ENCODE measurements around the gene GIMAP4. TPM values are rescaled to one million over a fixed set of nuclear protein-coding genes. Genes with fewer than 3 reads are reported as not detected.

GIMAP4 gene
- total RNA-seq, result 0.13 and 0.81 TPM in 2 replicates

GRCh38 chr7:150567169-150567568 lies at the start of gene GIMAP4:
TSS of gene GIMAP4 (plus strand) at chr7:150567390. CDS start at chr7:150569902, 2,512 bp downstream.

Other genes with a start within 250 kb of the GIMAP4 start
- gene LRRC61, start 244.0 kb upstream of the GIMAP4 start, total RNA-seq, result not detected in 2 replicates
- not detected in 2 replicates for gene ACTR3C, start 243.8 kb upstream of the GIMAP4 start, total RNA-seq
- not detected in 2 replicates for gene RARRES2, start 225.8 kb upstream of the GIMAP4 start, total RNA-seq
- 39.7 and 43.3 TPM in 2 replicates for gene REPIN1, start 198.6 kb upstream of the GIMAP4 start, total RNA-seq
- 3.3 and 3.5 TPM in 2 replicates for gene ZNF775, start 188.1 kb upstream of the GIMAP4 start, total RNA-seq
- 0.62 and 2.1 TPM in 2 replicates for gene GIMAP8, start 116.8 kb upstream of the GIMAP4 start, total RNA-seq
- gene GIMAP7, start 52.5 kb upstream of the GIMAP4 start, total RNA-seq, result 0.44 and 1.8 TPM in 2 replicates
- gene GIMAP6, start 65.0 kb downstream of the GIMAP4 start, total RNA-seq, result 1.7 and 5.4 TPM in 2 replicates
- 0.68 and 1.6 TPM in 2 replicates for gene GIMAP2, start 118.3 kb downstream of the GIMAP4 start, total RNA-seq
- gene GIMAP1, start 149.2 kb downstream of the GIMAP4 start, total RNA-seq, result 0.25 and 0.26 TPM in 2 replicates
- 0.12 and 0.26 TPM in 2 replicates for gene GIMAP5, start 170.0 kb downstream of the GIMAP4 start, total RNA-seq
- gene TMEM176B, start 233.0 kb downstream of the GIMAP4 start, total RNA-seq, result 0.13 TPM in 1 of 2 replicates, not detected in the other
- not detected in 2 replicates for gene TMEM176A, start 233.4 kb downstream of the GIMAP4 start, total RNA-seq

All from aortic smooth muscle cell (primary cell).